Suppressor macrophage (primary cell): ENCODE data around the gene TRIM62.
A peak's percentile ranks its signal among the peaks of the same experiment; 100 is the strongest.

Experiments
- DNase-seq, 4 experiments: peaks; one replicate each; pipeline ENCODE4 v3.0.0-alpha.2; 2020 to 2022

Gene TRIM62

DNA sequence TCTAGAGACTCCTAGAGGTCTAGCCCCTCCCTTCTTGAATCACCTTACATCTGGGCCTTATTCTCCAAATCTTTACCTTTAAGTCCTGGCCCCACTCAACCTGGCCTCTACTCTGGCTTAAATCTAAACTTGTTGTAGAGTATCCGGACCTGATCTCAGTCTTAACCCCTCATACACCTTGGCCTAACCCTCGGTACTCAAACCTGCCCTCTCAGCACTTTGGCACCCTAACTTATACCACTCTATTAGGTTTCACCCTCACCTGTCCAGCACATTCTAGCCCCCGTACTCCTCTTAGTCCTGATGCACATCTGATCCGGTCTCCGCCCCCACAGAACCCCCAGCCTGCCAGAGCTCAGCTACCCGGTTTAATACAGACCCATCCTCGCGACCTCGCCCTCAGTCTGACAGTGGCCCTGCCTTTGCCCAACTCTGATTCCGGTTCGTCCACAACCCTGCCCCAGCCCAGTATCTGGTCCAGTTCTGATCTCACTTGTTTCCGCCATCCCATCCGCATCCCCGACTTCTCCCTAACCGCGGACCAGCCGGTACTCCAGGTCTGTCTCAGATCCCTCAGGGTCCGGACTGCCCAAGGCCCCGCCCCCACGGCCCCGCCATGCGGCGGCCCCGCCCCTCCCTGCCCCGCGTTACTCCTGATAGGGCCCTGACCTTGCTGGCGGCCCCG lies 1.5 kb downstream of the TRIM62 start:
- DNase-seq = peak in 1 of 4 experiments; percentile 83

DNA sequence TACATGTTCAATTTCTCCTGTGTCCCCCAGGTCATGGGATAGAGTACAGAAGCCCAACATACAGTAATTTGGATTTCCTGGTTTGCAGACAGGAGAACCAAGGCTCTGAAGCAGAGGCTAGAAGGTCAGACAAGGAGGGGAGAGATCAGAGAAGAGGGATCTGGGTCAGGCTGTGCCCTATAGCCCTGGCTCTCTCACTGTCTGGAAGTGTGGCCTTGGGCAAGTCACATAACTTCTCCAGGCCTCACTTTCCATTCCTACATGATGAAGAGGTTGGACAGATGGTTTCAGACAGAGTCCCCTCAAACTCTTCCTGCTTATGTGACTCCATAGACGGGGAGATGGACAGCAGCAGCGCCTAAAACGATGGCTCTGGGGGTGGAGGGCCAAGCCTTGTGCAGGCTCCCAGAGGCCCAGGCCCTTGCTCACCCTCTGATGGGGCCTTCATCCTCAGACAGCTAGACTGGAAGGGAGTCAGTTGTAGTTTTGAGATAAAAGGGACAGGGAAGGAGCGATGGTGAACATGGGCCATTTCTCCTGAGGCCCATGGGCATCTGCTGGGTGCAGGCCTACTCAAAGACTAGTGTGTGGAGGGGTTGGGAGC lies 2.9 kb downstream of the TRIM62 start:
- DNase-seq = no peak

DNA sequence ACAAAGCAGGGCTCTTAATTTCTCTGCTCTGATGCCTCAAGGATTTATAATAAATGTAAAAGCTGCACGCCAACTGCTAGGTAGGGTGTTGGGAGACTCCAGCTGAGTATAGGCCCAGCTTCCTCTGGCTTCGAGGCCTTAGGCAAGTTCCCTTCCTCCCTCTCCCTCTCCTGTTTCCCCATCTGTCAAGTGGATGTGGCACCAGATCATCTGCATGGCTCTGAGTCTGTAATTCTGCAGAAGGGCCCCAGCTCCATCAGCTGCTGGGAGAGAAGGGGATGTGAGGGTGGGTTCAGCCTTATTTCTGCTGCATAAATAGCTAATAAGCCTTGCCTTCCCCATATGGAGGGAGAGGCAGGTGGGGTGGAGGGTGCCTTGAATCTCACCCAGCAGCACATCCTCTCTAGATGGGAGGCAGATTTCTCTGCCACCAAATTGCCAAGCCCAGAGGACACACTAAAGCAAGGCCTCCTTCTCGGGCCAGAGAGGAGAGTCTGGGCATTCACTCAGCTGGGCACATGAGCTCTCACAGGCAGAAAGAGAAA lies 3.8 kb downstream of the TRIM62 start:
- DNase-seq = peak in 1 of 4 experiments; percentile 9

DNA sequence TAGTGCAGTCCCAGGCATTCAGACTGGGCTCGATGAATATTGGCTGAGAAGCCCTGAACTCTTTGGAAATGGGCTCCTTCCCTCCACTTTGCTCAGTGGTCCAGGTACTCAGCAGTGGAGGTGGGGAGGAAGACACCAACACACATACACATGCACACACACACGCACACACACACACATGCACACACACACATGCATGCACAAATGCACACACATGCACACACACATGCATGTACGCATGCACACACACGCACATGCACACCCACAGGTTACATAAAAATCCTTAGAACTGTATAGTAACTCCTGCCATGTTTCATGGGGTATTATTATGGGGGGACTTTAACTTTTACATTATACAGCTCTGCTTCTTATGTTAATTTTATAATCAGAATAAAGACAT lies 5.0 kb downstream of the TRIM62 start:
- DNase-seq = no peak

DNA sequence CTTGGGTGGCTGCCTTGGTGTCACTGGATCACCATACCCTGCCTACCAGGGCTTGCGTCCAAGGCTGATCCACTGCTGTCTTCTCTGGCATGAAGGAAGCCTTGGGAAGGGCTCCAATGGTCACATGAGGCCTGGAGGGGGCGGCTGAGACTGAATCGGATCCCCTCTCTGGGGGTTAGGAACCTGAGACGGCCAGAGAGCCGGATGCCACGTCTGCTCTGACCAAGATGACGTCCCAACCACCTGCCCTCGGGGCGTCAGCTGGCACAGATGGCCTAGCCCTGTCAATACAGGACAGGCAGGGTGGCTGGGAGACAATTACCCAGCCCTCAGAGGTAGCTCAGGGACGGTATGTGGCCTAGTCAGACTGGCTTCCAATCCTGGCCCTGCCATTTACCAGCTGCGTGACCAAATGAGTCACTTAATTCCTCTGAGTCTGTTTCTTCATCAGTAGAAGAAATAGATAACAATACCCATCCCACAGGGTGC lies 5.4 kb downstream of the TRIM62 start:
- DNase-seq = no peak

DNA sequence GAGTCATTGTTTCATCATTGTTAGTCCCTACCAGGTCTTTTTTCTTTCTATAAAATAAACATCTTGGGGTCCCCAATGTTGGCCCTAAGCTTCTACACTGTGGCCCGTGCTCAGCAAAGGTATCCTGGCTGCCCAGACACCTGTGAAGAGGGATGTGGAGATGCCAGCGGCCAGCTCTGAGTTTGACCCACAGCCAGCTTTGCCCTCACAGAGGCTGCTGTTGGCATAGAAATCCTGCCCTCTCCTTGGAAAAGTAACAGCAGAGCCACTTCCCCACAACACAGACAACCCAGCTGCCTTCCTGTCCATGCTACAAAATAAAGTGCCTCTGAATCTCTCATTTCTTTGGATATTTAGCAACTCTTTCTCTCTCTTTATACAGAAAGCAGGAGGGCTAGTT lies 6.0 kb downstream of the TRIM62 start:
- no peak for DNase-seq

DNA sequence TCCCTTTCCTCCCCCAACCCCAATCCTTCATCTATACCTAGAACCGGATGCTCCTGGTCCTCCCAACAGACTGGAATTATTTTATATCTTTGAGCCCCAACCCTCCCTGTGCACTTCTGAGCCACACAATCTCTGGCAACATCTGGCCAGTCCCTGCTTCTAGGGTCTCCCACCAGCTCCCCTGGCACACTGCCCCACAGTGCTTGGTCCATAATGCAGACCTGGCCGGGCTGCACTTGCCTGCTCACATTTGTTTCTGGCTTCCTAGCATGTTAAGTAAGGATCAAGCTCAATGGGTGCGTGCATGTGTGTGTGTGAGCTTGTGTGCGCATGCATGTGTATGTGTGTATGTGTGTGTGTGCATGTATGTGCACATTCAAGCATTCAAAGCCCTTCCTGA lies 8.8 kb downstream of the TRIM62 start:
- DNase-seq = no peak

DNA sequence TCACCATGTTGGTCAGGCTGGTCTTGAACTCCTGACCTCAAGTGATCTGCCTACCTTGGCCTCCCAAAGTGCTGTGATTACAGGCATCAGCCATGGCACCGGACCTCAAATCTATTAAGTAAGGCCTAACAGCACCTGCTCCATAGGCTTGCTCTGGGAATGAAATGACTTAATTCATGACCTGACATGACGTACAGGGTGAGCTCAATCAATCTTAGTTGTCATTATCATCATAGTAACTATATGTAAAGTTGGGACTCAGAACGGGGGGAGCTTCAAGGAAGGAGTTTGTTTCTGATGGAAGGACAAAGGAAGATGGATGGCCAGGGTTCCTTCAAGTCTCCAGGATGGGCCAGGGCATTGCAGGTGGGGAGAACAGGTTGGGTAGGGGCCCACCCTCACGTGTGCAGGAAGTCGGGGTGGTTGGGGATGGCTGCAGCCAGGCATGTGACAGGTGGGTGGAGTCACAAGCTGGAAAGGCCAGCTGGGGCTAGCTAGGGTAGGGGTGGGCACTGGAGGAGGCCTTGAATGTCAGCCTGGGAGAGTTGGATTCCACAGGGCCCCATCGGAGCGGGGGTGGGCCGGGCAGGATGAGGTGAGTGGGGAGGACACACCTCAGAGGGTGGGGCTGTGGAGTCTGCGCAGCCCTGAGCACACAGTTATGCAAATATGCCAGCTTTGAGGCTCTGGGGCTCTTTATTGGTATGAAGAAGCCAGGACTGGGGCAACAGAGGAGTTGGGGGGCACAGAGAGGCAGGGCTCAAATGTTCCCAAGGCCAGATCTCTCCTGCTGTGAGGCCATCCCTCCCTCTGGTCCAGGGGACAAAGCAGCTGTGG lies 9.6 kb downstream of the TRIM62 start:
- no peak for DNase-seq

DNA sequence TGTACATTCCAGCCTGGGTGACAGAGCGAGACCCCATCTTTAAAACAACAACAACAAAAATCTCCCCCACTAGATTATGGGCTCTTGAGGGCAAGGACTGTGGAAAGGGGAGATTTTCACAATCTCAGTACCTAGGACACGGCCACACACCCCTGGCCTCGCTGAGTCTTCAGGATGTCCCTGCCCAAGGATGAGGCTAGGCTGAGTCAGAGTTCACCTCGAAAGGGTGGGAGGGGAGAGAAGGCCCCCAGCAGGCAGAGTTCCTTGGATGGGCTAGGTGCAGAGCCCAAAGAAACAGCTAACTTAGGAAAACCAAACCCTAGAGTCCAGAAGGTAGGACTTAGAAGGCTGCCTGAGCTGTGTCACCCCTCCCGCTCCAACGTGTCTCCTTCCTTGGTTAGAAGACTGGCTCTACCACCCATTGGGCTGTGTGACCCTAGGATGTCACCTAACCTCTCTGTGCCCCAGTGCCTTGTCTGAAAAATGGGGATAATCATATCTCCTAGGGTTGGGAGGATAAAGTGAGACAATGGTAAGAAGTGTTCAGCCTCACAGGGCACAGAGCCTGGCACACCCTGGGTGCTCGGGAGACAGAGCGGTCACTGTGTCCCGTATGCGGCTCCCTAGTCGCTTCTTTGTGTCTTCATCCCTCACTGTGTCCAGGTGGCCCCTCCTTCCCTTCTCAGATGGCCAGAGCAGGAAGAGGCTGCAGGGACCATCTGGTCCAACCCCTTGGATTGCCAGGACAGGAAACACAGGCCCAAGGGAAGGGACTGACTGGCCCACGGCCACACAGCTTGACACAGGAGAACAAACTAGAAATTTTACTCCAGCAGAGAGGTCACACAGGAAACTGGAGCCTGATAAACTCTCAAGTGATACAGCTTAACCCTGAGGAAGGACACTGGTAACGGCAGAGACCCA lies 11.2 kb downstream of the TRIM62 start:
- no peak for DNase-seq

DNA sequence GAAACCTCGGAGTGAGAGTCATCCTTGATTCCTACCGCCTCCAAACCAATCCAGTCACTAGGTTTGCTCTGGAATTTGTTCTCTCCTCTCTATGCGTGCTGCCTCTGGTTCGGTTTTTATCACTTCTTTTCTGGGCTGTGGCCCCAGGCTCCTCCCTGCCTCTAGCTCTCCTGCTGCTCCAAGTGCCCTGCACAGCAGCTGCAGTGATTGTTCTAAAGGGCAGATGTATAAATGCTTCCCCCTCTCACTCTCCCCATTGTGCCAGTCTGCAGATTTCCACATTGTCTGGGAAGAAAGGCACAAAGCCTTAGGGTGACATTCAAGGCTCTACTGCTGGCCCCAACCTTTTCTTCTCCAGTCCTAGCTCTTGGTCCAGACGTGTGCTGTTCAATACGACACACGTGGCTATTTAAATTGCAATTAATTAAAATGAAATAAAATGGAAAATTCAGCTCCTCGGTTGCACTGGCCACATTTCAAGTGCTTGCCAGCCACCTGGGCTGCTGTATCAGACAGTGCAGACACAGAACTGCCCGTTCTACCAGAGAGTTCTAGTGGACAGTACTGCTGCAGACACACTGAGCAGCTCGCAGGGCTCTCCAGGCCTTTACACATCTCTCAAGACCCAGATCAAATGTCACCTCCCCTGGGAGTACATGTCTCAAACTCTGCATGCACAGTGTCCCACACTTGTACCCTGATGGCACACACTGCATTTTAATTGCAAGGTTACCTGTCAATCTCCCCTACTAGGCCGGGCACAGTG lies 12.4 kb downstream of the TRIM62 start:
- DNase-seq = no peak

DNA sequence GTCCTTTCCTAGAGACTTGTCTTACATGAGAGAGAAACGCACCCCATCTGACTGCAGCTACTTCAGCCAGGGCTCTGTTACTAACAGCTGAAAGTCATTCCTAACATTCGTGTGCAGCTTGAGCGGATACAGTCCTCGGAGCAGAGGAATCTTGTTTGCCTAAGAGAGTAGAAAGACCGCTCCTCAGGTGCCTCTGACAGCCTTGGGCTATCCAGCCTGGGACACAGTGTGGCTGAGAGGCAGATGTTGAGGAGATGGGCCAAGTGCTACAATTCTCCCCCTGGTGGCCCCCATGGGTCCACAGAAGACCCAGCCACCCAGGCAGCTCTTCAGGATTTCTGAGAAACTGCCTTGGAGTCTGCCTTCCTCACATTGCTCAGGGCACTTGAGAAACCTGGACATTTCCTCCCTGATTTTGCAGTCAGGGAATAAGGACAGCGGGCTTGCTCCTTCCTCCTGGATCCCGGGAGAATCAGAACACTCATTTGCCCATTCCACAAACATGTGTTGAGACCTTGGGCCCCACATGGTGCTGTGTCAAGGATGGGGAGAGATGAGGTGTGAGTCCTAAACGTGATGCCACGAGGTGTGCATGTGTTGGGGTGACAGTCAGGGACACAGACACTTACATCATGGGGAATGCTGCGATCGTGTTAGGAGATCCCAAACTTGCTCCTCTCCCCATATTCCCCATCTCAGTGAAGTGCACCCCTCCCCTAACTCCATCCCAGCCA lies 13.1 kb downstream of the TRIM62 start:
- DNase-seq = no peak

DNA sequence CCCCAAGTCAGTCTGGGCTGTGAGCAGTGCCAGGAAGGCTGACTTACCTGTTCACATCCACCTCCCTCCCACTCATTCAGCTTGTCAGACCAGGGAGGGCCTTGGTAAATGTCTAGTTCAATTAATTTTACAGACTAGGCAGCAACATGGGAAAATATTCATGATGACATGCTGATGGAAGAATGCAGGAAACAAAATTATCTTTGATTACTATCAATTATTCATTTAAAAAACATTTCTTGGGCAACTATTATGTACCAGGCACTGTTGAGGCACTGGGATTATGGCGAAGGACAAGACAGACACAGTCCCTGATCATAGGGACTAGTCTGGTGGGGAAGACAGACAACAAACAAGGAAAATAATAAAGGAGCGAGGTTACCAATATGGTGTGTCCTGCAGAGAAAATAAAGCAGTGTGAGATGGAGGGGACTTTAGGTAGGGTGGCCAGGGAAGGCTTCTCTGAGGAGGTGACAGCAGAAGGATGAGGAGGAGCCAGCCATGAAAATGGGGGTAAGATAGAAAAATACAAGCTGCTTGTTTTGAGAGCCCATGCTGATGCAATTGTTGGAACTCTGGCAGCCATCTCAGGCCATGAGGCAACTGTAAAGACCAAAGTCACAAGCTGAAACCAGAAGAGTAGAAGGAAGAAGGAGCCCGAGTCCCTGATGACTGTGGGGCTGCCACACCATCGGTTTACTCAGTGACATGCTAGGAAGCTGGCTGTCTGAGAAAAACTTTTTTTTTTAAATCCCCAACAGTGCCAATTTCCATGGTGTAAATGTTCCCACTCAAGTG lies 14.0 kb downstream of the TRIM62 start:
- no peak for DNase-seq

DNA sequence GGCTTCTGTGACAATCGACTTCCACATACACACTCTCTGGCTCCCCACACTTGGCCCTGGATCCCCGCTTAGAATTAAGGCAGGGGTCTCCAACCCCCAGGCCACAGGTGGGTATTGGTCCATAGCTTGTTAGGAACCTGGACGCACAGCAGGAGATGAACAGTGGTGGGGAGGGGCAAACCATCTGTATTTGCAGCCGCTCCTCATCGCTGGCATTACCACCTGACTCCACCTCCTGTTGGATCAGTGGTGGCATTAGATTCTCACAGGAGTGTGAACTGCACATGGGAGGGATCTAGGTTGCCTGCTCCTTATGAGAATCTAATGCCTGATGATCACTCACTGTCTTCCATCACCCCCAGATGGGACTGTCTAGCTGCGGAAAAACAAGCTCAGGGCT lies 16.0 kb downstream of the TRIM62 start:
- no peak for DNase-seq

DNA sequence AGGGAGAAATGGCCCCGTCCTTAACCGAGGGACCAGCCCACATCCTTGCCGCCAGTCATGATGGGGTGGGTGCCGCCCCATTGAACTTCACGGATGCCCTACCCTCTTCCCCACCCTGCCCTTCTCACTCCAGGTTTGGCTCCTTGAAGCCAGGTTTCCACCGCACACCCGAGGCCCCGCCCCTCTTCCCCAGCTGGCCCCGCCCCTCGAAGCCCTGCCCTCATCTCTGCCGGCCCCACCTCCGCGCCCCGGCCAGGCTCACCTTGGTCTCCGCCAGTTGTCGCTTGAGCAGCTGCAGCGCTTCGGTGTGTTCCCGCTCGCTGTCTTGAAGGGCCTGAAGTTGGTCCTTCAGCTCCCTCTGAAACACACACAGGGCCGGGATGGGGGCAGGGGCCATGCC lies 16.6 kb downstream of the TRIM62 start:
- DNase-seq = no peak

DNA sequence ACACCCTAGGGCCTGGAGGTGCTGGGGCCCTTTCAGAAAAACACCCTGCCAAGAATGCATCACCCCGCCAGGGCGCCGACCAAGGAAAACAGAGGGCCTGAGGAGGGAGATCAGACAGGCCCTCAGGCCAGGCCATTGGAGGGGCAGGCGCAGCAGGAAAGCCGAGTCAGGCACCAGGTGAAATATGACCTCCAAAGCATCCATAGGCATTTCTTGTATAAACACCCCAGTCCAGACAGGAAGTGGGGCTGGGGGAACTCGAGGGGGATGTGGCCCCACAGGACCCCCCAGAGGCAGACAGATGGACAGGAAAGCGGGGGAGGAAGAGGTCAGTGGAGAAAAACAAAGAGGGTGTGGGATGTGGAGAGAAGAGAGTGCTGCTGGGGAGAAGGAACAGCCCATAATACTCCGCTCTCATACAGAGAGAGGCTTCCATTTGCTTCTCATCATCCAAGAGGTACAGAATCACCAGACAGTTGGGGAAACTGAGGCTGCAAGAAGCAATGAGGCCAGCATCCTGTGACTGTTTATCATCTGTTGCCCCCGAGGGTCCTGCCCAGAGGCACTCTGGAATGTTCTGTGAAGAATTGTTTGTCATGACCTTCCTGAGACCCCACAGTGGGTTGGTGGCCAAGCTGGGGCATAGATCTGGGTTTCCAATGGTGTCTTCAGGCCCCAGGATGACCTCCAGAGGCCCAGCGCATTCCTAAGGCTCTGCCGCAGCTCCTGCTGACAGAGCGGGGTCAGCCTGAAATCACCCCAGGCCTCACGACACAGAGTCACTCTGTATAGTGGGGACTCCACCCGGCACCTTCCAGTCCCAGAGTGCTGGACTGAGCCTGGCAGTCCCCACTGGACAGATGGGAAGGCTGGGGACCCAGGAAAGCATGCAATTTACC lies 18.0 kb downstream of the TRIM62 start:
- DNase-seq = no peak

DNA sequence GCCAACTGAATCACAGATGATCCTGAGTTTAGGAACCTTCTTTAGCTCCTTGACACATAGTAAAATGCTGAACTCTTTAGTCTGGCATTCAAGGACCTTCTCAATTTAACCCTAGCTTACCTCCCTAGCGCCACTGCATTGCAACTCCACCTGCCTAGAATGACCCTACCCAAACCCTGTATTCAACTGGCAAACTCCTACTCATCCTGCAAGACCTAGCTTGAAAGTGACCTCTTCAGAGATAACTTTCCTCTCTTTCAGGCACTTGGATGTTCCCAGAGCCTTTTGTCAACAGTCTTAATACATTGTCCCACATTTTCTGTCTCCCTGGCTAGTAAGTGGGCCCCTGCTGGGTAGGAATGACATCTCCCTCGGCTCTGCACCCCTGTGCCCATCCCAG lies 19.7 kb downstream of the TRIM62 start:
- no peak for DNase-seq

DNA sequence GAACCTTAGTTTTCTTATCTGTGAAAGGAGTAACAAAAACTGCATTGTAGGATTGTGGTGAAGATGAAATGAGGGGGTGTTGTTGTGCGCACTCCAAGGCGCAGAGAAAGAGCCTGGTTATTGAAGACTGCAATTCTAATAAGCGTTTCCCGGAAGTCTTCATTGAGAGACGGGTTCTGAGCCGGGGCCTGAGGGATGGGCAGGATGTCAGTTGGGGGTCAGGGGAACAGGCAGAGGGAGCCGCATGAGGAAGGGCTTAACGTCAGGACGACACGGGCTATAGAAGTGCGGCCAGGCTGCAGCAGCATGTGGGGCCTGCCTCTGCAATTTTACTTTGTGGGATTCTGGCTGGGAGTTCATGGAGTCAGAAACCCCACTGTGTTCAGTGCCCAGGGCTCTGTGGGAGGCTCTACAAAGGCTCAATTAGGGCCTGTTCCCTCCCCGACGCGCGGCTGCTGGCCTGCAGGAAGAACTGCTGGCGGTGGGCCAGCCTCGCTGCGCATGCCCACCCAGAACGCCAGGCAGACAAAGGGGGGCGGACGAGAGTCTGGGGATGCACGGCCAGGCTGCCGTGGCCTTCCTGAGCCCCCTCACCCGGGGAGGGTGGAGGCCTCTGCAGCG lies 20.7 kb downstream of the TRIM62 start:
- DNase-seq = no peak

DNA sequence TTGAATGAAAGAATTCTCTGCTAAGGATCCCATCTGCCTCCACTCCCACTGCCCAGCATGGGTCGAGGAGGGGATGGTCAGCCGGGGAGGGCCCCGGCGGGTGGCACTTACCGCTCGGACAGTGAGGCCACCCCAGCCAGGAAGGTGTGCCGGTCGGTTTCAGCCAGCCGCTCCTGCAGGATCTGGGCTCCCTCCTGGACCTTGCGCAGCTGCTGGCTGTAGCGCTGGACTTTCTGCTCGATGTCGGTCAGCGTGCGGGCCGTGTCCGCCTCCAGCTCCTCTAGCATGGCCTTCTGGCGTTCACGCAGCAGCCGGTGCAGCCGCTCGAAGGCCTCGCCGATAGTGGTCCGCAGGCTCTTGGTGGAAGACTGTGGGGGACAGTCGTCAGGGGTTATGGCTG lies 22.3 kb downstream of the TRIM62 start:
- DNase-seq = no peak
